Astrocyte of the spinal cord (primary cell): ENCODE measurements around the gene CLIP1.
A peak's percentile ranks its signal among the peaks of the same experiment; 100 is the strongest.
"Not testable (repeated sequence)": the region's sequence is repeated elsewhere in the genome, so short reads cannot be mapped to it uniquely, and the experiment has no call there.

Experiments
- DNase-seq: peaks from one replicate; pipeline ENCODE4 v3.0.0; 2011; ENCODE audit warnings: low read depth, low spot score
- H3K4me3 ChIP-seq: 2 replicates; pipeline ENCODE4 v1.5.1; 2011; ENCODE audit warnings: low read depth, mild to moderate bottlenecking, low read length, moderate library complexity
- in situ Hi-C: cut with HindIII; loops from 2 replicates; pipeline ENCODE4 v1.10.0; 2017; ENCODE audit warnings: low sequenced_read_pairs
- TF ChIP-seq, protein P1 (sequence below): IDR thresholded peaks from 2 replicates; pipeline ENCODE4 v1.5.1; 2012; ENCODE audit warnings: low read depth, mild to moderate bottlenecking, low read length, inconsistent platforms

Gene CLIP1

GRCh38 chr12:122452701-122453285 is 30.3 kb upstream of the CLIP1 start:
- no peak overlapping the region for H3K4me3 ChIP-seq

DNA sequence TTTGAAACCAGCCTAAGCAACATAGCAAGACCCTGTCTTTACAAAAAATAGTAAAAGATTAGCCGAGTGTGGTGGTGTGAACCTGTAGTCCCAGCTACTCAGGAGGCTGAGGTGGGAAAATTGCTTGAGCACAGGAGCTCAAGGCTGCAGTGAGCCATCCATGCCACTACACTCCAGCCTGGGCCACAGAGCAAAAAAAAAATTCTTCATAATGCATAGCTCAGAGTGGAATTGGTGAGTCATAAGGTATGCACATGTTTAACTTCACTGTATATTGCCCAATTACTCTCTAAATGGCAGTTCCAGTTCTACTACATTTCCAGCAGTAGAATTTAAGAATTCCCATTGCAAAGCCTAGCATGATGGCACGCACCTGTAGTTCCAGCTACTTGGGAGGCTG is 26.8 kb upstream of the CLIP1 start:
- DNase-seq: peak; percentile 62
- in situ Hi-C loops: no loop called here
- H3K4me3 ChIP-seq: no peak overlapping the region
- TF ChIP-seq, protein P1, sequence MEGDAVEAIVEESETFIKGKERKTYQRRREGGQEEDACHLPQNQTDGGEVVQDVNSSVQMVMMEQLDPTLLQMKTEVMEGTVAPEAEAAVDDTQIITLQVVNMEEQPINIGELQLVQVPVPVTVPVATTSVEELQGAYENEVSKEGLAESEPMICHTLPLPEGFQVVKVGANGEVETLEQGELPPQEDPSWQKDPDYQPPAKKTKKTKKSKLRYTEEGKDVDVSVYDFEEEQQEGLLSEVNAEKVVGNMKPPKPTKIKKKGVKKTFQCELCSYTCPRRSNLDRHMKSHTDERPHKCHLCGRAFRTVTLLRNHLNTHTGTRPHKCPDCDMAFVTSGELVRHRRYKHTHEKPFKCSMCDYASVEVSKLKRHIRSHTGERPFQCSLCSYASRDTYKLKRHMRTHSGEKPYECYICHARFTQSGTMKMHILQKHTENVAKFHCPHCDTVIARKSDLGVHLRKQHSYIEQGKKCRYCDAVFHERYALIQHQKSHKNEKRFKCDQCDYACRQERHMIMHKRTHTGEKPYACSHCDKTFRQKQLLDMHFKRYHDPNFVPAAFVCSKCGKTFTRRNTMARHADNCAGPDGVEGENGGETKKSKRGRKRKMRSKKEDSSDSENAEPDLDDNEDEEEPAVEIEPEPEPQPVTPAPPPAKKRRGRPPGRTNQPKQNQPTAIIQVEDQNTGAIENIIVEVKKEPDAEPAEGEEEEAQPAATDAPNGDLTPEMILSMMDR: no peak

More at GRCh38 chr12:122452701-122453285, 30.3 kb upstream of the CLIP1 start:
- TF ChIP-seq, protein P1: no peak
- in situ Hi-C loops: no loop called here
- no peak for DNase-seq

DNA sequence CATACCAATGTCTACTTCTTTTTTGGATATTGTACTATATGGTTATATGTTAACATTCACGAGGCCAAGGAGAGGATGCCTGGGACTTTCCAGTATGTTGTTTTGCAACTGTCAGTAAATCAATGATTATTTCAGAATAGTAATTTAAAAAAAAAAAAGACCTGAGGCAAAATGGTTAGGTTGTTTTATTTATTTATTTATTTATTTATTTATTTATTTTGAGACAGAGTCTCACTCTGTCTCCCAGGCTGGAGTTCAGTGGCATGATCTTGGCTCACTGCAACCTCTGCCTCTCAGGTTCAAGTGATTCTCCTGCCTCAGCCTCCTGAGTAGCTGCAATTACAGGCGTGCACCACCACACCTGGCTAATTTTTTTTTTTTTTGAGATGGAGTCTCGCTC is 25.4 kb upstream of the CLIP1 start:
- DNase-seq, in situ Hi-C loops, H3K4me3 ChIP-seq: not testable (repeated sequence)

- H3K4me3 ChIP-seq, DNase-seq, in situ Hi-C loops: not testable (repeated sequence)
These were observed 23.9 kb upstream of the CLIP1 start for GRCh38 chr12:122446390-122446789.

- H3K4me3 ChIP-seq, DNase-seq, in situ Hi-C loops: not testable (repeated sequence)
These were observed 21.6 kb upstream of the CLIP1 start for GRCh38 chr12:122444071-122444470.

GRCh38 chr12:122438822-122439221 is 16.4 kb upstream of the CLIP1 start:
- DNase-seq, H3K4me3 ChIP-seq, in situ Hi-C loops: not testable (repeated sequence)

- TF ChIP-seq, protein P1: no peak
- peak; percentile 70 for DNase-seq
- H3K4me3 ChIP-seq: no peak overlapping the region
- in situ Hi-C loops: no loop called here
These were observed 15.2 kb upstream of the CLIP1 start for GRCh38 chr12:122437656-122438121.

GRCh38 chr12:122435186-122435585 is 12.7 kb upstream of the CLIP1 start:
- DNase-seq: no peak
- in situ Hi-C loops: no loop called here
- no peak overlapping the region for H3K4me3 ChIP-seq
- TF ChIP-seq, protein P1: no peak

GRCh38 chr12:122429043-122429442 is 6.6 kb upstream of the CLIP1 start:
- DNase-seq, in situ Hi-C loops, H3K4me3 ChIP-seq: not testable (repeated sequence)
